ENCODE measurements around the gene RNF213.

GRCh38 chr17:80270836-80271235, 10.2 kb downstream of the RNF213 start:
- TF ChIP-seq GATA3 (IDR thresholded peaks at IDR 0.05; ENCODE audit: low read depth, low read length) (no peak), GATA2 (IDR thresholded peaks at IDR 0.05; ENCODE audit: low read depth, low read length) (no peak)
